Type B pancreatic cell (in vitro differentiated cells): ENCODE measurements around the gene ELF2. TPM values are rescaled to one million over a fixed set of nuclear protein-coding genes. Genes with fewer than 3 reads are reported as not detected.

Experiments used
- DNase-seq: peaks from one replicate; pipeline ENCODE4 v3.0.0; 2021; ENCODE audit warnings: mixed read lengths; ENCODE audit not compliant: unreplicated experiment; ENCODE audit errors: extremely low spot score
- H3K27ac Mint-ChIP-seq: 2 replicates; pipeline ENCODE4 v1.8.0; 2021; ENCODE audit warnings: mild to moderate bottlenecking, mixed read lengths
- H3K27me3 Mint-ChIP-seq: 2 replicates; pipeline ENCODE4 v1.8.0; 2021; ENCODE audit warnings: mixed read lengths
- H3K36me3 Mint-ChIP-seq: 2 replicates; pipeline ENCODE4 v1.8.0; 2021; ENCODE audit warnings: mixed read lengths
- H3K4me1 Mint-ChIP-seq: one replicate; pipeline ENCODE4 v1.8.0; 2021; ENCODE audit warnings: mixed read lengths; ENCODE audit not compliant: unreplicated experiment
- H3K4me3 Mint-ChIP-seq: 2 replicates; pipeline ENCODE4 v1.8.0; 2021; ENCODE audit warnings: mild to moderate bottlenecking, mixed read lengths
- H3K9me3 Mint-ChIP-seq: 2 replicates; pipeline ENCODE4 v1.8.0; 2021; ENCODE audit warnings: mixed read lengths
- total RNA-seq: library from RNA; stranded (reverse); gene quantifications from 2 replicates; pipeline ENCODE4 v1.2.1, GENCODE V29; 2021; ENCODE audit warnings: low replicate concordance
- TF ChIP-seq, protein P1 (sequence below): fragments of 200-600 bp; sonication (generic); conservative IDR thresholded peaks from 2 replicates; pipeline ENCODE4 v1.5.0; 2021; ENCODE audit warnings: antibody characterized with exemption, mild to moderate bottlenecking

Gene ELF2
- total RNA-seq, 1 donor from 2014 or later = 42.1 TPM

DNA sequence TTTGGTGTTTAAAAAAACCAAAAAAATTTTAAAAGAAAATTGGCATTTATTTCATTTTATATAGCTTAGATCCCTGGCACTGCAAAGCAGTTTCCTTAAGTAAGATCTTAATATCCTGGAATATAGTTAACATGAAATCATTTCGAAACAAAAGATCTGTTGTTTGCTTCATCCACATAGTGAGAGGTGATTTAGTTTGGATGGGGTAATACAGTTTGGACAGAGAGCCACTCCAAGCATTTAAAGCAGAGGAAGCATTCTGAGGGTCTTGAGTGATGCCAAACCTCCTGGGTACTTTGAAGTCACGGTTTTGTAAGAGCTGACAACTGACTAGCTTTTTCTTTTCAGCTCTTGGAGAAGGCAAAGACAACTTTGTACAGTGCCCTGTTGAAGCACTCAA, 132.7 kb downstream of the ELF2 start:
- no peaks in the 10 kb centered on the region for H3K9me3 Mint-ChIP-seq
- H3K36me3 Mint-ChIP-seq = peaks cover 36% of the 10 kb centered on the region
- no peak overlapping the region for H3K27ac Mint-ChIP-seq
- TF ChIP-seq, protein P1, sequence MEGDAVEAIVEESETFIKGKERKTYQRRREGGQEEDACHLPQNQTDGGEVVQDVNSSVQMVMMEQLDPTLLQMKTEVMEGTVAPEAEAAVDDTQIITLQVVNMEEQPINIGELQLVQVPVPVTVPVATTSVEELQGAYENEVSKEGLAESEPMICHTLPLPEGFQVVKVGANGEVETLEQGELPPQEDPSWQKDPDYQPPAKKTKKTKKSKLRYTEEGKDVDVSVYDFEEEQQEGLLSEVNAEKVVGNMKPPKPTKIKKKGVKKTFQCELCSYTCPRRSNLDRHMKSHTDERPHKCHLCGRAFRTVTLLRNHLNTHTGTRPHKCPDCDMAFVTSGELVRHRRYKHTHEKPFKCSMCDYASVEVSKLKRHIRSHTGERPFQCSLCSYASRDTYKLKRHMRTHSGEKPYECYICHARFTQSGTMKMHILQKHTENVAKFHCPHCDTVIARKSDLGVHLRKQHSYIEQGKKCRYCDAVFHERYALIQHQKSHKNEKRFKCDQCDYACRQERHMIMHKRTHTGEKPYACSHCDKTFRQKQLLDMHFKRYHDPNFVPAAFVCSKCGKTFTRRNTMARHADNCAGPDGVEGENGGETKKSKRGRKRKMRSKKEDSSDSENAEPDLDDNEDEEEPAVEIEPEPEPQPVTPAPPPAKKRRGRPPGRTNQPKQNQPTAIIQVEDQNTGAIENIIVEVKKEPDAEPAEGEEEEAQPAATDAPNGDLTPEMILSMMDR = no peak
- no peak for DNase-seq
- no peak overlapping the region for H3K4me3 Mint-ChIP-seq
- no peaks in the 10 kb centered on the region for H3K27me3 Mint-ChIP-seq
- H3K4me1 Mint-ChIP-seq = no peaks in the 10 kb centered on the region

DNA sequence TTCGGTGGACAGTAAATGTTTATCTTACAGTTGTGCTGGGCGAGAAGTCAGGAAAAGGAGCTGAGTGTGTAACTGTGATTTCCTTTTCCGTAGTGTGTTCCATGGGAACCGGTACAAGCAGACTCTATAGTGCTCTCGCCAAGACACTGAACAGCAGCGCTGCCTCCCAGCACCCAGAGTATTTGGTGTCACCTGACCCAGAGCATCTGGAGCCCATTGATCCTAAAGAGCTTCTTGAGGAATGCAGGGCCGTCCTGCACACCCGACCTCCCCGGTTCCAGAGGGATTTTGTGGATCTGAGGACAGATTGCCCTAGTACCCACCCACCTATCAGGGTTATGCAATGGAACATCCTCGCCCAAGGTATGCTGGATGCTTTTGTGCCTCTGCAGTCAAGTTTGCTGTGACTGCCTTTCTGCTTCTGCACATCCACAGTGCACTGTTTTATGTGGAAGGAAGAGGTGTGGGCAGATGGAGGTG, 134.0 kb downstream of the ELF2 start:
- H3K27ac Mint-ChIP-seq = no peak overlapping the region
- no peak overlapping the region for H3K4me3 Mint-ChIP-seq
- peaks cover 35% of the 10 kb centered on the region for H3K36me3 Mint-ChIP-seq
- no peaks in the 10 kb centered on the region for H3K27me3 Mint-ChIP-seq
- no peaks in the 10 kb centered on the region for H3K9me3 Mint-ChIP-seq
- TF ChIP-seq, protein P1 = no peak
- no peaks in the 10 kb centered on the region for H3K4me1 Mint-ChIP-seq
- no peak for DNase-seq

- Mint-ChIP-seq H3K9me3 (no peaks in the 10 kb centered on the region), H3K27me3 (no peaks in the 10 kb centered on the region), H3K4me1 (peaks cover 8% of the 10 kb centered on the region), H3K36me3 (peaks cover 29% of the 10 kb centered on the region), H3K4me3 (no peak overlapping the region), H3K27ac (no peak overlapping the region)
- TF ChIP-seq, protein P1 = no peak
- no peak for DNase-seq
Measured at GRCh38 chr4:139038874-139039443, 138.1 kb downstream of the ELF2 start.

- H3K36me3 Mint-ChIP-seq = peaks cover 22% of the 10 kb centered on the region
- no peaks in the 10 kb centered on the region for H3K27me3 Mint-ChIP-seq
- DNase-seq = no peak
- H3K4me1 Mint-ChIP-seq = peaks cover 8% of the 10 kb centered on the region
- TF ChIP-seq, protein P1 = no peak
- no peak overlapping the region for H3K4me3 Mint-ChIP-seq
- H3K9me3 Mint-ChIP-seq = no peaks in the 10 kb centered on the region
- no peak overlapping the region for H3K27ac Mint-ChIP-seq
Measured at GRCh38 chr4:139036885-139037284, 140.1 kb downstream of the ELF2 start.

DNA sequence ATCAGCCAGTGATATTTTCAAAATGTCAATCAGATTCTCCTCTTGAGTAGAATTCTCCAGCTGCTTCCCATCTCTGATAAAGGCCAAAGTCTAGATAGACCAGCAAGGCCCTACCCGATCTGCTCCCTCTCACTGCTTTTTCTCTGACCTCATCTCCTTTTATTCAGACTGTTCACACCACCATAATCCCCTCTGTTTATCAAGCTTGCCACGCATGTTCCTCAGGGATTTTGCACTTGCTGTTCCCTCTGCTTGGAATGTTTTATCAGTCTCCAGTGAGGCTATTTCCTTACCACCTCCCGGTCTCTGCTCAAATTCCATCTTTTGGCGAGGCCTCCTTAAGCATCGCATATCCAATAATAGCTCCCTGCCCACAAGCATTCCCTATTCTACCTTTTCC, 141.4 kb downstream of the ELF2 start:
- Mint-ChIP-seq H3K27me3 (no peaks in the 10 kb centered on the region), H3K4me3 (no peak overlapping the region), H3K9me3 (no peaks in the 10 kb centered on the region), H3K4me1 (peaks cover 11% of the 10 kb centered on the region), H3K27ac (no peak overlapping the region), H3K36me3 (peaks cover 18% of the 10 kb centered on the region)
- TF ChIP-seq, protein P1 = no peak
- DNase-seq = no peak
